Stimulated activated CD4-positive, alpha-beta T cell treated with anti-CD3 and anti-CD28 coated beads, Interleukin-4, amount 100 ng/mL, for 1 hour (primary cell): Measurements from ENCODE around the gene TMEM181.
"Not testable (repeated sequence)": the region's sequence is repeated elsewhere in the genome, so short reads cannot be mapped to it uniquely, and the experiment has no call there.

ENCODE experiments used
- DNase-seq: peaks from one replicate; pipeline ENCODE4 v3.0.0-alpha.2; 2020

Gene TMEM181

GRCh38 chr6:158559895-158560835, at the start of gene TMEM181:
Gene TMEM181 (plus strand): TSS chr6:158560091. CDS start chr6:158560225, 134 bp downstream.
- DNase-seq, result peak; percentile 89

- no peak for DNase-seq
These were observed 47.1 kb upstream of the TMEM181 start for GRCh38 chr6:158512809-158513208.

GRCh38 chr6:158514176-158514575, 45.7 kb upstream of the TMEM181 start:
- no peak for DNase-seq

- DNase-seq, result no peak
These were observed 44.9 kb upstream of the TMEM181 start for GRCh38 chr6:158514991-158515390.

GRCh38 chr6:158516098-158516497, 43.8 kb upstream of the TMEM181 start:
- DNase-seq, result no peak

GRCh38 chr6:158517038-158517437, 42.9 kb upstream of the TMEM181 start:
- no peak for DNase-seq

GRCh38 chr6:158517581-158517980, 42.3 kb upstream of the TMEM181 start:
- DNase-seq, result no peak

- DNase-seq, result peak; percentile 41
These were observed 41.4 kb upstream of the TMEM181 start for GRCh38 chr6:158518191-158519127.

GRCh38 chr6:158519300-158519699, 40.6 kb upstream of the TMEM181 start:
- no peak for DNase-seq

GRCh38 chr6:158519761-158520160, 40.1 kb upstream of the TMEM181 start:
- DNase-seq, result no peak

- DNase-seq, result not testable (repeated sequence)
These were observed 38.9 kb upstream of the TMEM181 start for GRCh38 chr6:158520975-158521374.

- no peak for DNase-seq
These were observed 38.1 kb upstream of the TMEM181 start for GRCh38 chr6:158521759-158522158.

GRCh38 chr6:158522616-158523015, 37.3 kb upstream of the TMEM181 start:
- no peak for DNase-seq

- no peak for DNase-seq
These were observed 35.6 kb upstream of the TMEM181 start for GRCh38 chr6:158524311-158524710.

- not testable (repeated sequence) for DNase-seq
These were observed 32.0 kb upstream of the TMEM181 start for GRCh38 chr6:158527858-158528257.

GRCh38 chr6:158528826-158529225, 31.1 kb upstream of the TMEM181 start:
- DNase-seq, result no peak

- no peak for DNase-seq
These were observed 30.3 kb upstream of the TMEM181 start for GRCh38 chr6:158529629-158530028.

- DNase-seq, result no peak
These were observed 28.3 kb upstream of the TMEM181 start for GRCh38 chr6:158531566-158531965.

GRCh38 chr6:158531970-158532369, 27.9 kb upstream of the TMEM181 start:
- no peak for DNase-seq

GRCh38 chr6:158536084-158536890, 23.6 kb upstream of the TMEM181 start:
- DNase-seq, result peak; percentile 68

GRCh38 chr6:158536891-158537798, 22.7 kb upstream of the TMEM181 start:
- no peak for DNase-seq
